IMR-90 (cell line): Measurements from ENCODE around the gene ZG16. TPM values are rescaled to one million over a fixed set of nuclear protein-coding genes. Genes with fewer than 3 reads are reported as not detected.
"Not testable (repeated sequence)": the region's sequence is repeated elsewhere in the genome, so short reads cannot be mapped to it uniquely, and the experiment has no call there.

Experiments used
- ATAC-seq: fragments of 200-7000 bp; cut with Tn5 transposase; 2 replicates; pipeline ENCODE4 v1.9.1; 2020; ENCODE audit warnings: low read depth, mild to moderate bottlenecking, moderate library complexity
- BruUV-seq: library from RNA; stranded (reverse); fragments of 400-500 nt; replicated peaks from 2 replicates; lab custom pipeline; 2021; lab: Mats Ljungman, UMichigan
- CTCF ChIA-PET: fragments of 300-600 bp; formaldehyde crosslinking; extraction: SDS; loops from one replicate; lab custom pipeline; 2021; ENCODE audit warnings: antibody characterized with exemption; lab: Yijun Ruan, JAX
- POLR2A ChIA-PET: fragments of 300-600 bp; sonication (Branson Sonifier 250); formaldehyde crosslinking; loops from one replicate; lab custom pipeline; 2022; ENCODE audit warnings: antibody characterized with exemption; ENCODE audit not compliant: unreplicated experiment; lab: Charles Lee
- DNase-seq: peaks from one replicate; pipeline ENCODE4 v3.0.0; 2013
- H2AFZ ChIP-seq: replicated peaks from 2 replicates; pipeline ENCODE3; 2013; ENCODE audit warnings: low read length, mild to moderate bottlenecking; ENCODE audit not compliant: poor library complexity
- H2AK5ac ChIP-seq: 2 replicates; pipeline ENCODE4 v1.6.1; 2013; ENCODE audit warnings: low read depth, low read length, inconsistent platforms
- H2AK9ac ChIP-seq: replicated peaks from 2 replicates; pipeline ENCODE3; 2013; ENCODE audit warnings: mild to moderate bottlenecking, low read depth, low read length, moderate library complexity; ENCODE audit not compliant: poor library complexity
- H2BK120ac ChIP-seq: 2 replicates; pipeline ENCODE4 v1.6.1; 2013; ENCODE audit warnings: low read depth, low read length, inconsistent platforms
- H2BK15ac ChIP-seq: 3 replicates; pipeline ENCODE4 v1.6.1; 2013; ENCODE audit warnings: low read depth, low read length, inconsistent platforms
- H2BK20ac ChIP-seq: 2 replicates; pipeline ENCODE4 v1.6.1; 2013; ENCODE audit warnings: low read depth, mild to moderate bottlenecking, inconsistent platforms, low read length, moderate library complexity
- H2BK5ac ChIP-seq: 2 replicates; pipeline ENCODE4 v1.6.1; 2013; ENCODE audit warnings: mild to moderate bottlenecking, low read depth, low read length, inconsistent platforms; ENCODE audit not compliant: poor library complexity, severe bottlenecking
- H3K14ac ChIP-seq: replicated peaks from 2 replicates; pipeline ENCODE4 v1.6.1; 2013; ENCODE audit warnings: low read depth, low read length, inconsistent platforms
- H3K18ac ChIP-seq: 2 replicates; pipeline ENCODE4 v1.6.1; 2013; ENCODE audit warnings: low read depth, low read length, control low read depth
- H3K23ac ChIP-seq: 2 replicates; pipeline ENCODE4 v1.6.1; 2013; ENCODE audit warnings: low read depth, low read length, inconsistent platforms
- H3K27ac ChIP-seq: 2 replicates; pipeline ENCODE4 v1.5.1; 2013; ENCODE audit warnings: mild to moderate bottlenecking, control low read depth, low read length; ENCODE audit not compliant: insufficient read depth
- H3K27me3 ChIP-seq: 2 replicates; pipeline ENCODE4 v1.6.1; 2013; ENCODE audit warnings: low read length; ENCODE audit not compliant: control insufficient read depth, insufficient read depth
- H3K36me3 ChIP-seq: 2 replicates; pipeline ENCODE4 v1.6.1; 2013; ENCODE audit warnings: low read length, mixed read lengths; ENCODE audit not compliant: control insufficient read depth, insufficient read depth
- H3K4ac ChIP-seq: 2 replicates; pipeline ENCODE4 v1.6.1; 2013; ENCODE audit warnings: low read depth, low read length, inconsistent platforms
- H3K4me1 ChIP-seq: 2 replicates; pipeline ENCODE4 v1.6.1; 2013; ENCODE audit warnings: low read length, mixed read lengths; ENCODE audit not compliant: control insufficient read depth, insufficient read depth
- H3K4me2 ChIP-seq: 2 replicates; pipeline ENCODE4 v1.6.1; 2013; ENCODE audit warnings: low read depth, mild to moderate bottlenecking, control low read depth, low read length, moderate library complexity
- H3K4me3 ChIP-seq: 2 replicates; pipeline ENCODE4 v1.5.1; 2013; ENCODE audit warnings: low read depth, mild to moderate bottlenecking, control low read depth, low read length, moderate library complexity; ENCODE audit not compliant: insufficient read depth
- H3K56ac ChIP-seq: 2 replicates; pipeline ENCODE4 v1.6.1; 2013; ENCODE audit warnings: low read length, inconsistent platforms; ENCODE audit not compliant: insufficient read depth; ENCODE audit errors: extremely low read depth
- H3K79me1 ChIP-seq, 2 experiments: 2 replicates each; pipeline ENCODE4 v1.6.1; 2013; ENCODE audit warnings: low read length in 2 of 2, inconsistent platforms in 1 of 2, low read depth in 1 of 2
- H3K9ac ChIP-seq: 2 replicates; pipeline ENCODE4 v1.6.1; 2013; ENCODE audit warnings: low read depth, low read length, control low read depth
- H3K9me1 ChIP-seq: 2 replicates; pipeline ENCODE4 v1.6.1; 2013; ENCODE audit warnings: low read length, inconsistent platforms; ENCODE audit not compliant: insufficient read depth
- H3K9me3 ChIP-seq: 2 replicates; pipeline ENCODE4 v1.6.1; 2013; ENCODE audit warnings: low read length; ENCODE audit not compliant: control insufficient read depth, insufficient read depth
- H4K20me1 ChIP-seq: 2 replicates; pipeline ENCODE4 v1.6.1; 2013; ENCODE audit warnings: low read length, inconsistent platforms; ENCODE audit not compliant: insufficient read depth
- H4K5ac ChIP-seq: 2 replicates; pipeline ENCODE4 v1.6.1; 2013; ENCODE audit warnings: mild to moderate bottlenecking, low read depth, low read length, control low read depth
- H4K8ac ChIP-seq, 2 experiments: 2 replicates each; pipeline ENCODE4 v1.6.1; 2013; ENCODE audit warnings: low read depth in 2 of 2, low read length in 2 of 2, control low read depth in 1 of 2, inconsistent platforms in 1 of 2
- H4K91ac ChIP-seq: 2 replicates; pipeline ENCODE4 v1.6.1; 2013; ENCODE audit warnings: low read depth, low read length, inconsistent platforms; ENCODE audit not compliant: insufficient read depth
- WGBS, 2 experiments: methylation state at CpG; one replicate each; pipeline versions ENCODE4 v1.1.5 to v1.1.7; 2013; ENCODE audit warnings: missing lambda C conversion rate in 2 of 2; ENCODE audit not compliant: insufficient read length in 1 of 2; ENCODE audit errors: extremely low coverage in 2 of 2; 5-methylcytosine and 5-hydroxymethylcytosine counted together
- dilution Hi-C: fragments of 300-500 bp; cut with HindIII; formaldehyde crosslinking; loops from one replicate; pipeline ENCODE4 v1.14.3; 2018; ENCODE audit warnings: low sequenced_read_pairs; ENCODE audit not compliant: unreplicated experiment
- in situ Hi-C: fragments of 300-500 bp; cut with MboI; formaldehyde crosslinking; loops from 3 replicates; pipeline ENCODE4 v1.14.3; 2019; ENCODE audit warnings: low sequenced_read_pairs, inconsistent platforms, mixed read lengths
- intact Hi-C: fragments of 100-400 bp; cut with micrococcal nuclease; formaldehyde crosslinking; loops from 2 replicates; pipeline ENCODE4 v1.10.0; 2022
- polyA plus RNA-seq, 3 experiments: library from polyadenylated mRNA; depleted of rRNA; stranded (reverse); fragments of >200 nt; gene quantifications; 2 replicates each; pipeline ENCODE4 v1.2.3, GENCODE V29; 2012; ENCODE audit warnings: low replicate concordance in 1 of 3
- total RNA-seq: library from RNA; depleted of rRNA; stranded (reverse); fragments of >200 nt; gene quantifications from 2 replicates; pipeline ENCODE4 v1.2.3, GENCODE V29; 2012

The ZG16 gene
- total and polyA plus RNA-seq, 2 of the 4 experiments (the other 2 are of a cell fraction) = not detected

- H3K9ac ChIP-seq, H4K91ac ChIP-seq, H2BK5ac ChIP-seq, H3K9me3 ChIP-seq, H3K18ac ChIP-seq, H2BK20ac ChIP-seq, H2AK5ac ChIP-seq, DNase-seq, H3K4me1 ChIP-seq, H4K5ac ChIP-seq, in situ Hi-C loops, H3K4me3 ChIP-seq, H3K23ac ChIP-seq, H3K4me2 ChIP-seq, H3K4ac ChIP-seq, H3K36me3 ChIP-seq, dilution Hi-C loops, H4K8ac ChIP-seq, H3K56ac ChIP-seq, H3K9me1 ChIP-seq, H2AK9ac ChIP-seq, H2AFZ ChIP-seq, H3K14ac ChIP-seq, POLR2A ChIA-PET, H2BK120ac ChIP-seq, H3K79me1 ChIP-seq, H2BK15ac ChIP-seq, BruUV-seq, H3K27ac ChIP-seq, CTCF ChIA-PET, H4K20me1 ChIP-seq, ATAC-seq: not testable (repeated sequence)
- intact Hi-C loops = loop anchor here (10.0 kb wide), 1 partner anchor 49 kb away; no protein-coding TSS in a partner anchor
- WGBS, 2 experiments = no CpG with 5 or more reads among the region's 13 CpGs
- H3K27me3 ChIP-seq = peaks cover 33% of the 10 kb centered on the region
These were observed 5.3 kb downstream of the ZG16 start for GRCh38 chr16:29783094-29783953.
